OCI-LY3 (cell line): ENCODE measurements around the gene RGCC.

ENCODE experiments used
- CTCF ChIP-seq: fragments of 200-600, 300-600 bp; sonication (generic); IDR thresholded peaks from 2 replicates; pipeline ENCODE4 v1.5.1; 2014; ENCODE audit warnings: antibody characterized with exemption, low read length, low read depth
- EZH2phosphoT487 ChIP-seq: fragments of 200-600 bp; shearing (Covaris generic); IDR thresholded peaks from 2 replicates; pipeline ENCODE4 v1.6.1; 2018; ENCODE audit warnings: antibody characterized with exemption, mixed run types, low read depth

GRCh38 chr13:41513600-41513999 is 56.2 kb downstream of the RGCC start:
- no peak for TF ChIP-seq CTCF
- no peak for TF ChIP-seq EZH2phosphoT487
